Measurements from ENCODE around the gene CABLES2. TPM values are rescaled to one million over a fixed set of nuclear protein-coding genes. Genes with fewer than 3 reads are reported as not detected.

Gene CABLES2
- total RNA-seq, 2 experiments from 2014 or later: 14.8 to 22.5 TPM

- Histone ChIP-seq H4K20me1 (ENCODE audit: insufficient read depth, low read length) (no peaks in the 10 kb centered on the region), H3K9me3 (ENCODE audit: low read length) (no peaks in the 10 kb centered on the region), H3K4me1 (ENCODE audit: insufficient read depth, low read length, poor library complexity, severe bottlenecking) (no peaks in the 10 kb centered on the region), H3K27ac (ENCODE audit: low read depth, low read length, poor library complexity, severe bottlenecking) (no peak overlapping the region), H3K9me2 (ENCODE audit: insufficient read depth, low read length) (no peaks in the 10 kb centered on the region), H3K79me2 (ENCODE audit: insufficient read depth, low read depth, low read length) (no peaks in the 10 kb centered on the region), H3K4me3 (ENCODE audit: low read depth, low read length, poor library complexity, severe bottlenecking) (no peak overlapping the region), H3K4me2 (ENCODE audit: low read length) (no peak overlapping the region), H2AFZ (ENCODE audit: low read length) (no peak overlapping the region), H3K36me3 (ENCODE audit: insufficient read depth, low read length) (no peaks in the 10 kb centered on the region)
- no peak for DNase-seq (ENCODE audit: low spot score)
- TF ChIP-seq CTCF (conservative IDR thresholded peaks at IDR 0.05; ENCODE audit: low read length) (no peak), EZH2phosphoT487 (IDR thresholded peaks at IDR 0.05; ENCODE audit: borderline replicate concordance, low read depth, low read length) (no peak)
- intact Hi-C loops (cut with micrococcal nuclease; ENCODE audit: unreplicated experiment): no loop called here
- CTCF ChIA-PET (ENCODE audit: unreplicated experiment): no interaction called here
- POLR2A ChIA-PET: no interaction called here
- no TSS peak for BruUV-seq (replicated peaks)
These were observed 48.0 kb upstream of the CABLES2 start for GRCh38 chr20:62454904-62455636.

GRCh38 chr20:62453186-62453808, 46.2 kb upstream of the CABLES2 start:
- no peaks in the 10 kb centered on the region for H4K20me1 ChIP-seq (ENCODE audit: insufficient read depth, low read length)
- H3K79me2 ChIP-seq (ENCODE audit: insufficient read depth, low read depth, low read length): no peaks in the 10 kb centered on the region
- no peak for DNase-seq (ENCODE audit: low spot score)
- H2AFZ ChIP-seq (ENCODE audit: low read length): no peak overlapping the region
- H3K27ac ChIP-seq (ENCODE audit: low read depth, low read length, poor library complexity, severe bottlenecking): no peak overlapping the region
- no peaks in the 10 kb centered on the region for H3K9me3 ChIP-seq (ENCODE audit: low read length)
- no peak overlapping the region for H3K4me3 ChIP-seq (ENCODE audit: low read depth, low read length, poor library complexity, severe bottlenecking)
- BruUV-seq (replicated peaks): no TSS peak
- TF ChIP-seq EZH2phosphoT487 (IDR thresholded peaks at IDR 0.05; ENCODE audit: borderline replicate concordance, low read depth, low read length) (no peak), CTCF (conservative IDR thresholded peaks at IDR 0.05; ENCODE audit: low read length) (no peak)
- no peaks in the 10 kb centered on the region for H3K4me1 ChIP-seq (ENCODE audit: insufficient read depth, low read length, poor library complexity, severe bottlenecking)
- H3K9me2 ChIP-seq (ENCODE audit: insufficient read depth, low read length): no peaks in the 10 kb centered on the region
- H3K36me3 ChIP-seq (ENCODE audit: insufficient read depth, low read length): no peaks in the 10 kb centered on the region
- CTCF ChIA-PET (ENCODE audit: unreplicated experiment): no interaction called here
- POLR2A ChIA-PET: no interaction called here
- H3K4me2 ChIP-seq (ENCODE audit: low read length): no peak overlapping the region
- intact Hi-C loops (cut with micrococcal nuclease; ENCODE audit: unreplicated experiment): no loop called here

- H4K20me1 ChIP-seq (ENCODE audit: insufficient read depth, low read length): no peaks in the 10 kb centered on the region
- no peak overlapping the region for H3K27ac ChIP-seq (ENCODE audit: low read depth, low read length, poor library complexity, severe bottlenecking)
- BruUV-seq (replicated peaks): no TSS peak
- H3K79me2 ChIP-seq (ENCODE audit: insufficient read depth, low read depth, low read length): no peaks in the 10 kb centered on the region
- CTCF ChIA-PET (ENCODE audit: unreplicated experiment): no interaction called here
- POLR2A ChIA-PET: no interaction called here
- H3K9me3 ChIP-seq (ENCODE audit: low read length): no peaks in the 10 kb centered on the region
- no peak for DNase-seq (ENCODE audit: low spot score)
- H2AFZ ChIP-seq (ENCODE audit: low read length): no peak overlapping the region
- no peaks in the 10 kb centered on the region for H3K9me2 ChIP-seq (ENCODE audit: insufficient read depth, low read length)
- H3K36me3 ChIP-seq (ENCODE audit: insufficient read depth, low read length): no peaks in the 10 kb centered on the region
- intact Hi-C loops (cut with micrococcal nuclease; ENCODE audit: unreplicated experiment): no loop called here
- no peaks in the 10 kb centered on the region for H3K4me1 ChIP-seq (ENCODE audit: insufficient read depth, low read length, poor library complexity, severe bottlenecking)
- no peak overlapping the region for H3K4me3 ChIP-seq (ENCODE audit: low read depth, low read length, poor library complexity, severe bottlenecking)
- TF ChIP-seq CTCF (conservative IDR thresholded peaks at IDR 0.05; ENCODE audit: low read length) (no peak), EZH2phosphoT487 (IDR thresholded peaks at IDR 0.05; ENCODE audit: borderline replicate concordance, low read depth, low read length) (no peak)
- no peak overlapping the region for H3K4me2 ChIP-seq (ENCODE audit: low read length)
These were observed 45.5 kb upstream of the CABLES2 start for GRCh38 chr20:62452475-62453095.

All from OCI-LY7 (cell line).